Neuronal stem cell (in vitro differentiated cells): Measurements from ENCODE around the gene CYP19A1. TPM values are rescaled to one million over a fixed set of nuclear protein-coding genes. Genes with fewer than 3 reads are reported as not detected.

Source experiments
- DNase-seq: peaks from one replicate; pipeline ENCODE4 v3.0.0-alpha.2; 2013; ENCODE audit warnings: low spot score
- H2AFZ ChIP-seq: one replicate; pipeline ENCODE4 v1.6.1; 2013; ENCODE audit warnings: mild to moderate bottlenecking, low read length, inconsistent platforms
- H2AK5ac ChIP-seq: 2 replicates; pipeline ENCODE4 v1.6.1; 2013; ENCODE audit warnings: low read depth, mild to moderate bottlenecking, inconsistent platforms, low read length, moderate library complexity, mixed read lengths
- H2BK120ac ChIP-seq: 2 replicates; pipeline ENCODE4 v1.6.1; 2013; ENCODE audit warnings: low read depth, mild to moderate bottlenecking, inconsistent platforms, low read length, moderate library complexity, mixed read lengths
- H2BK12ac ChIP-seq: one replicate; pipeline ENCODE4 v1.6.1; 2013; ENCODE audit warnings: low read length, inconsistent platforms
- H2BK15ac ChIP-seq: 2 replicates; pipeline ENCODE4 v1.6.1; 2013; ENCODE audit warnings: mild to moderate bottlenecking, low read length, inconsistent platforms, mixed read lengths
- H2BK5ac ChIP-seq: one replicate; pipeline ENCODE4 v1.6.1; 2013; ENCODE audit warnings: inconsistent platforms, mild to moderate bottlenecking, low read length, moderate library complexity
- H3K14ac ChIP-seq: one replicate; pipeline ENCODE4 v1.6.1; 2013; ENCODE audit warnings: low read length, inconsistent platforms
- H3K18ac ChIP-seq: 2 replicates; pipeline ENCODE4 v1.6.1; 2013; ENCODE audit warnings: low read length, inconsistent platforms
- H3K23ac ChIP-seq: 2 replicates; pipeline ENCODE4 v1.6.1; 2013; ENCODE audit warnings: low read depth, mild to moderate bottlenecking, mixed read lengths, low read length, inconsistent platforms; ENCODE audit not compliant: poor library complexity
- H3K27ac ChIP-seq: replicated peaks from 3 replicates; pipeline ENCODE4 v1.5.1; 2013; ENCODE audit warnings: low read length, inconsistent platforms
- H3K27me3 ChIP-seq, 3 experiments: 2 replicates each; pipeline ENCODE4 v1.6.1; 2013; ENCODE audit warnings: low read length in 3 of 3, mild to moderate bottlenecking in 2 of 3, inconsistent platforms in 1 of 3, low read depth in 1 of 3, mixed read lengths in 1 of 3, moderate library complexity in 1 of 3; ENCODE audit not compliant: control insufficient read depth in 3 of 3, insufficient read depth in 3 of 3
- H3K36me3 ChIP-seq, 2 donors: replicated peaks in 1 of 2; 2 replicates each; pipeline ENCODE4 v1.6.1; 2013; ENCODE audit warnings: low read length in 2 of 2; ENCODE audit not compliant: control insufficient read depth in 2 of 2, insufficient read depth in 2 of 2
- H3K4ac ChIP-seq: 2 replicates; pipeline ENCODE4 v1.6.1; 2013; ENCODE audit warnings: inconsistent platforms, mild to moderate bottlenecking, low read length, moderate library complexity
- H3K4me1 ChIP-seq, 2 donors: 1 replicate in 1 of 2; 2 replicates in 1 of 2; pipeline ENCODE4 v1.6.1; 2013; ENCODE audit warnings: low read length in 2 of 2, low read depth in 1 of 2; ENCODE audit not compliant: control insufficient read depth in 2 of 2, insufficient read depth in 1 of 2
- H3K4me2 ChIP-seq: one replicate; pipeline ENCODE4 v1.6.1; 2013; ENCODE audit warnings: mild to moderate bottlenecking, low read length, inconsistent platforms; ENCODE audit not compliant: insufficient read depth, poor library complexity, severe bottlenecking
- H3K4me3 ChIP-seq, 2 donors: 2 replicates each; pipeline ENCODE4 v1.5.1; 2013; ENCODE audit warnings: low read length in 2 of 2, mild to moderate bottlenecking in 2 of 2, inconsistent platforms in 1 of 2, moderate library complexity in 1 of 2
- H3K79me1 ChIP-seq: one replicate; pipeline ENCODE4 v1.6.1; 2013; ENCODE audit warnings: low read depth, mild to moderate bottlenecking, inconsistent platforms, low read length, moderate library complexity
- H3K9ac ChIP-seq: one replicate; pipeline ENCODE4 v1.6.1; 2013; ENCODE audit warnings: mild to moderate bottlenecking, low read depth, low read length, inconsistent platforms; ENCODE audit not compliant: poor library complexity
- H3K9me3 ChIP-seq, 2 donors: replicated peaks in 1 of 2; 2 replicates each; pipeline versions ENCODE3 to v1.6.1; 2013; ENCODE audit warnings: low read length in 2 of 2, mild to moderate bottlenecking in 2 of 2, inconsistent platforms in 1 of 2, low read depth in 1 of 2, mixed read lengths in 1 of 2, moderate library complexity in 1 of 2; ENCODE audit not compliant: control insufficient read depth in 2 of 2, insufficient read depth in 1 of 2
- H4K8ac ChIP-seq: one replicate; pipeline ENCODE4 v1.6.1; 2013; ENCODE audit warnings: low read depth, mild to moderate bottlenecking, inconsistent platforms, low read length, moderate library complexity
- H4K91ac ChIP-seq: one replicate; pipeline ENCODE4 v1.6.1; 2013; ENCODE audit warnings: low read length, low read depth, mild to moderate bottlenecking, inconsistent platforms; ENCODE audit not compliant: poor library complexity
- WGBS, 2 donors: extraction: QIAGEN DNeasy Blood & Tissue Kit; methylation state at CpG; one replicate each; pipeline ENCODE4 v1.1.7; 2013; ENCODE audit warnings: missing lambda C conversion rate in 2 of 2, mixed read lengths in 1 of 2; ENCODE audit not compliant: insufficient read length in 2 of 2, insufficient replicate concordance in 1 of 2; ENCODE audit errors: extremely low coverage in 2 of 2; 5-methylcytosine and 5-hydroxymethylcytosine counted together
- polyA plus RNA-seq, 2 experiments: library from polyadenylated mRNA; stranded (reverse); fragments of 200-250 nt; gene quantifications; one replicate each; pipeline ENCODE4 v1.2.3, GENCODE V29; 2013

The CYP19A1 gene
- 0.06 TPM for polyA plus RNA-seq (2013, experiment 1 of 2)
- polyA plus RNA-seq (2013, experiment 2 of 2), result not detected

DNA sequence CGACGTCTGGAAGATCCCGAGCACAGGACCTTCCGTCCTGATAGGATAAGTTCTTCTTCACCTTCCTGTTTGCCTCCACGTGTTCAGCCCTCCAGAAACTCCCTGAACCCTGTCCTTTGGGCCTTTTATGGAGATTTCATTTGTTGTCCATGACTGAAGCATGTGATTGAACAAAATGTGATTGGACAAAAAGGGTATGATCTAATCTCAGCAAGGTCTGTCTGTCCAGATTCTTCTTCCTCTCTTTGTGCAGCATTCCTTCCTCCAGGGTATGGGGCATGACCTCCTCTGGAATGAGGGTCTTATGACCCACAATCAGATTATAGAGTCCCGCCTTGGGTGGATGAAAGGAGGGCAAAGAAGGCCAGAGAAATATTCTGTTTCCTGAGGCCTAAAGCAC is at the start of gene CYP19A1:
Gene CYP19A1 (minus strand): TSS at position 101 of the 400 bp plus-strand sequence. CDS start 95,684 bp downstream, outside the sequence.
- Histone ChIP-seq H4K91ac (no peak within 1 kb of the TSS), H3K27ac (no peak within 1 kb of the TSS), H3K9me3 (no peaks in the 10 kb centered on the region), H3K4me3 (no peak within 1 kb of the TSS), H3K4me2 (no peak within 1 kb of the TSS), H2BK12ac (no peak within 1 kb of the TSS), H3K79me1 (no peaks in the 10 kb centered on the region), H2BK15ac (no peak within 1 kb of the TSS), H3K9ac (no peak within 1 kb of the TSS), H3K4me1 (peaks cover 0 to 6% of the 10 kb centered on the region in 2 donors), H2BK120ac (no peak within 1 kb of the TSS), H3K14ac (no peak within 1 kb of the TSS), H3K4ac (no peak within 1 kb of the TSS), H2AFZ (no peak within 1 kb of the TSS), H3K36me3 (no peaks in the 10 kb centered on the region), H3K27me3 (peaks cover 4 to 38% (median 26%) of the 10 kb centered on the region in 3 experiments), H2BK5ac (no peak within 1 kb of the TSS), H2AK5ac (no peak within 1 kb of the TSS), H3K18ac (no peak within 1 kb of the TSS), H3K23ac (no peak within 1 kb of the TSS), H4K8ac (no peak within 1 kb of the TSS)
- no peak for DNase-seq
- no CpG with 5 or more reads among the region's 6 CpGs for WGBS, 2 donors

DNA sequence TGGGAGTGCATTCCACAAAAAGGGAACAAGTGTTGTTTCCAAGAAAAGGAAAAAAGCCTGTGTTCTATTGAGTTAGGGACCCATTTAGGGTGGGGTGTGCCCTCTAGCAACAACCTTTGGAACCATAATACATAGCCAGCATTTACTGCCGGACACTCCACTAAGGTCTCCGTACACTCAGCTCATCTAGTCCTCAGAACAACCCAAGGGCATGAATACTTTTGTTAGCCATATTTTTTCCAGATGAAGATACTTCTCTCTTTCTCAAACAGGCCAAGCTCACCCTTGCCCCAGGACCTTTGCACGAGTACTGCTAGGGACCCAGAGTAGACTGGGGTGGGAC is 49.3 kb upstream of the CYP19A1 start:
- Histone ChIP-seq H2BK120ac (no peak overlapping the region), H3K27me3 (no peaks in the 10 kb centered on the region), H3K4me1 (peaks cover 2 to 6% of the 10 kb centered on the region in 2 donors), H4K8ac (no peak overlapping the region), H2BK5ac (no peak overlapping the region), H3K27ac (no peak overlapping the region), H3K14ac (no peak overlapping the region), H2BK12ac (no peak overlapping the region), H3K4ac (no peak overlapping the region), H3K9me3 (no peaks in the 10 kb centered on the region), H3K79me1 (no peaks in the 10 kb centered on the region), H4K91ac (no peak overlapping the region), H2AFZ (no peak overlapping the region), H3K9ac (no peak overlapping the region), H3K18ac (no peak overlapping the region), H2BK15ac (no peak overlapping the region), H3K4me3 (no peak overlapping the region), H3K36me3 (no peaks in the 10 kb centered on the region), H3K4me2 (no peak overlapping the region), H3K23ac (no peak overlapping the region), H2AK5ac (no peak overlapping the region)
- no peak for DNase-seq
- no CpG with 5 or more reads among the region's 3 CpGs for WGBS, 2 donors

DNA sequence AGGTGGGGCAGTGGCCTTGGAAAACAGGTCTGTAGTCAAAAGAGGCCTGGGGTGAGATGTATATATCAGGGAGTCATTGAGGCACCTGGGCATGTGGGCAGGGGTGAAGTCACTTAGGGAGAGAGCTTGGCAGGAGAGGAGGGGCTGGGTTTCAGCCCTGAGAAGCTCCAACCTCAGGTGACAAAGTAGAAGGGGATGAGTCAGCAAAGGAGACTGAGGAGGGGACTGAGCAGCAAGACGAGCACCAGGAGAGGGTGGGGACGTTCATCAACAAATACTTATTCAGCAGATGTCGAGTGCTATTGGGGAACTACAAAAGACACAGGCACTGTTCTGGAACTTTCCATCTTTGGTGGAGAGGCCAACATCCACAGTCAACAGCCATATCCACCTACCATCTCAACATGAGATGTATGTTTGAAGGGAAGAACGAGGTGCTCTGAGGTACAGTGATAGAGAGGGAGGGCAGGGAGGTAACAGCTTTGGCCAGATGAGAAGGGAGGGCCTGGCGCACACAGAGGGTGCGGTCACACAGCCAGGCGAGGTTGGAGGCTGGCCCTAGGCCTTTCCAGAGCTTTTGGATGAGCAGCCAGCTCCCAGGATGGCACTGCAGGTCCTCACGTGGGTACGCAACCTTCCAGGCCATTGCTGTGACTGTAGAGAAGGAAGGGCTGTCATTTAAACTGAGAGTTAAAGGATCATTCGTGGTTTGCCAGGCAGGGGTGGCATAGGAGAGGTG is 48.7 kb upstream of the CYP19A1 start:
- no CpG with 5 or more reads among the region's 10 CpGs for WGBS, 2 donors
- Histone ChIP-seq H2BK12ac (no peak overlapping the region), H3K18ac (peak overlapping the region; percentile 21), H2BK15ac (no peak overlapping the region), H3K4me1 (peaks cover 2 to 6% of the 10 kb centered on the region in 2 donors), H3K23ac (peak overlapping the region; percentile 23), H2AK5ac (peak overlapping the region; percentile 16), H3K27me3 (no peaks in the 10 kb centered on the region), H3K4me3 (no peak overlapping the region), H3K79me1 (no peaks in the 10 kb centered on the region), H3K4me2 (no peak overlapping the region), H3K27ac (no peak overlapping the region), H4K8ac (no peak overlapping the region), H3K14ac (no peak overlapping the region), H3K36me3 (no peaks in the 10 kb centered on the region), H3K9ac (no peak overlapping the region), H3K4ac (no peak overlapping the region), H2BK5ac (no peak overlapping the region), H3K9me3 (peaks cover 0 to under 1% of the 10 kb centered on the region in 2 donors), H2AFZ (no peak overlapping the region), H4K91ac (no peak overlapping the region), H2BK120ac (no peak overlapping the region)
- no peak for DNase-seq

DNA sequence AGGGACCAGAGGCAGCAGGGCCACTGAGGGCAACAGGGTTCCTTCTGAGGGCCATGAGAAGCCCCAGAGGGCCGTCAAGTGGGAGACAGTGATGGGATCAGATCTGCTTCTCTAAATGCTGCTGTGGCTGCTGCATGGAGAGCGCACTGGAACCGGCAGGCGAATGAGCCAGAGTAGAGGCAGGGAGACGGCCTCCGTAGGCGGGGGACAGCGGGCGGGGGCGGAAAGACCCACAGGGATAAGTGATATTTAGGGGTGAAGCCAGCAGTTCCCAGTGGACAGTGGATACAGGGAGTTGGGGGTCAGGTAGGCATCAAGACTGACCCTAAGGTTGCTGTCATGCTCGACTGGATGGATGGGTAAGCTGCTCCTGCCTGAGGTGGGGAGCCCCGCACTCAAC is 48.1 kb upstream of the CYP19A1 start:
- Histone ChIP-seq H2BK12ac (no peak overlapping the region), H3K27ac (no peak overlapping the region), H3K9ac (no peak overlapping the region), H2BK5ac (no peak overlapping the region), H4K8ac (no peak overlapping the region), H3K4me1 (peaks cover 2 to 6% of the 10 kb centered on the region in 2 donors), H3K18ac (peak overlapping the region; percentile 71), H2AK5ac (peak overlapping the region; percentile 16), H2AFZ (no peak overlapping the region), H3K36me3 (no peaks in the 10 kb centered on the region), H3K4me3 (no peak overlapping the region), H3K4me2 (no peak overlapping the region), H3K27me3 (no peaks in the 10 kb centered on the region), H3K9me3 (peaks cover 0 to 2% of the 10 kb centered on the region in 2 donors), H3K14ac (peak overlapping the region; percentile 41), H4K91ac (no peak overlapping the region), H3K79me1 (no peaks in the 10 kb centered on the region), H3K23ac (no peak overlapping the region), H2BK120ac (no peak overlapping the region), H2BK15ac (peak overlapping the region; percentile 23), H3K4ac (no peak overlapping the region)
- DNase-seq, result no peak
- WGBS, 2 donors, result no CpG with 5 or more reads among the region's 12 CpGs
